RCC 7860 (cell line): ENCODE results near the gene SMYD1.
"Not testable (repeated sequence)": the region's sequence is repeated elsewhere in the genome, so short reads cannot be mapped to it uniquely, and the experiment has no call there.

ENCODE experiments used
- DNase-seq: peaks from one replicate; pipeline ENCODE4 v3.0.0-alpha.2; 2015; ENCODE audit warnings: low spot score
- FAIRE-seq: peaks from 2 replicates; lab custom pipeline; 2012; peaks lifted over from hg19 to GRCh38; lab: Jason Lieb, UNC

Gene SMYD1

GRCh38 chr2:88067598-88067997, at the start of gene SMYD1:
TSS of gene SMYD1 (plus strand) at chr2:88067825. CDS start at chr2:88067865, 40 bp downstream.
- FAIRE-seq, result no peak
- DNase-seq, result no peak

GRCh38 chr2:88018077-88018805, 49.4 kb upstream of the SMYD1 start:
- not testable (repeated sequence) for FAIRE-seq
- DNase-seq, result peak; percentile 17

- FAIRE-seq (no peak), DNase-seq (no peak)
Measured at GRCh38 chr2:88018909-88019308, 48.7 kb upstream of the SMYD1 start.

- no peak for DNase-seq
- no peak for FAIRE-seq
Measured at GRCh38 chr2:88019985-88020384, 47.6 kb upstream of the SMYD1 start.

- FAIRE-seq (no peak), DNase-seq (no peak)
Measured at GRCh38 chr2:88022669-88022921, 45.0 kb upstream of the SMYD1 start.

GRCh38 chr2:88024509-88024908, 43.1 kb upstream of the SMYD1 start:
- FAIRE-seq, result no peak
- no peak for DNase-seq

GRCh38 chr2:88027697-88028389, 39.8 kb upstream of the SMYD1 start:
- no peak for DNase-seq
- no peak for FAIRE-seq

GRCh38 chr2:88028931-88029330, 38.7 kb upstream of the SMYD1 start:
- DNase-seq, result no peak
- FAIRE-seq, result no peak

GRCh38 chr2:88032070-88032702, 35.4 kb upstream of the SMYD1 start:
- FAIRE-seq (no peak), DNase-seq (no peak)

GRCh38 chr2:88036182-88036581, 31.4 kb upstream of the SMYD1 start:
- FAIRE-seq (no peak), DNase-seq (no peak)

GRCh38 chr2:88036606-88037005, 31.0 kb upstream of the SMYD1 start:
- no peak for DNase-seq
- FAIRE-seq, result no peak

GRCh38 chr2:88038263-88039105, 29.1 kb upstream of the SMYD1 start:
- peak; percentile 98 for DNase-seq
- peak; percentile 99 for FAIRE-seq

- no peak for FAIRE-seq
Measured at GRCh38 chr2:88042476-88042875, 25.1 kb upstream of the SMYD1 start.

GRCh38 chr2:88045561-88045960, 22.1 kb upstream of the SMYD1 start:
- FAIRE-seq, DNase-seq: not testable (repeated sequence)

More at GRCh38 chr2:88042476-88042875, 25.1 kb upstream of the SMYD1 start:
- DNase-seq, result no peak

GRCh38 chr2:88048541-88048940, 19.1 kb upstream of the SMYD1 start:
- FAIRE-seq, result no peak
- no peak for DNase-seq

- FAIRE-seq, result no peak
- no peak for DNase-seq
Measured at GRCh38 chr2:88049622-88050021, 18.0 kb upstream of the SMYD1 start.

GRCh38 chr2:88051792-88052191, 15.8 kb upstream of the SMYD1 start:
- FAIRE-seq (no peak), DNase-seq (no peak)

GRCh38 chr2:88053296-88053695, 14.3 kb upstream of the SMYD1 start:
- no peak for DNase-seq
- FAIRE-seq, result no peak

GRCh38 chr2:88053934-88054781, 13.5 kb upstream of the SMYD1 start:
- peak; percentile 26 for DNase-seq
- FAIRE-seq, result no peak

- no peak for FAIRE-seq
Measured at GRCh38 chr2:88054782-88055370, 12.7 kb upstream of the SMYD1 start.

More at GRCh38 chr2:88054782-88055370, 12.7 kb upstream of the SMYD1 start:
- no peak for DNase-seq
